NCI-H187 treated with DMSO at 0.1 percent for 48 hours (cell line): ENCODE data around the gene SLC17A4.

Source experiments
- DNase-seq: peaks from one replicate; lab custom pipeline; 2025; lab: John Stamatoyannopoulos, UW

Gene SLC17A4

GRCh38 chr6:25749837-25750236 lies 4.7 kb upstream of the SLC17A4 start:
- no peak for DNase-seq

GRCh38 chr6:25750906-25751305 lies 3.6 kb upstream of the SLC17A4 start:
- no peak for DNase-seq

DNA sequence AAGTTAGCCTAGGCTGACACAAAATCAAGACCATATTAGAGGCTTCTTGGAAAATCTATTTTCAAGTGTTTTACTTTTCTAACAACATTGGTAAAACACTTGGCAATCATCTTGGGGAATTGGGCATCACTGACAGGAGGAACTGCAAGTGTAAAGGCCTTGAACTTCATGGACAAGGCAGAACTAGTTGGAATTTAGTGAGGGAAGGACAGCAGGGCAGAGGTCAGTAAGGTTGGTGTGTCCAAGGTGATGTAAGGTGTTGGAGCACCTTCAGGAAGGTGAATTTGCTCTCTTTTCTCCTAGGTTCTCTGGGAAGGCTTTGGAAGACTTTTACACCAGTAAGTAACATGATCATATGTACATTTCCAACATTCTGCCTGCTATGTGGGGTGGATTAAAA lies 1.5 kb upstream of the SLC17A4 start:
- DNase-seq: no peak

- DNase-seq: no peak
Observed at GRCh38 chr6:25755483-25755882, 941 bp downstream of the SLC17A4 start.

DNA sequence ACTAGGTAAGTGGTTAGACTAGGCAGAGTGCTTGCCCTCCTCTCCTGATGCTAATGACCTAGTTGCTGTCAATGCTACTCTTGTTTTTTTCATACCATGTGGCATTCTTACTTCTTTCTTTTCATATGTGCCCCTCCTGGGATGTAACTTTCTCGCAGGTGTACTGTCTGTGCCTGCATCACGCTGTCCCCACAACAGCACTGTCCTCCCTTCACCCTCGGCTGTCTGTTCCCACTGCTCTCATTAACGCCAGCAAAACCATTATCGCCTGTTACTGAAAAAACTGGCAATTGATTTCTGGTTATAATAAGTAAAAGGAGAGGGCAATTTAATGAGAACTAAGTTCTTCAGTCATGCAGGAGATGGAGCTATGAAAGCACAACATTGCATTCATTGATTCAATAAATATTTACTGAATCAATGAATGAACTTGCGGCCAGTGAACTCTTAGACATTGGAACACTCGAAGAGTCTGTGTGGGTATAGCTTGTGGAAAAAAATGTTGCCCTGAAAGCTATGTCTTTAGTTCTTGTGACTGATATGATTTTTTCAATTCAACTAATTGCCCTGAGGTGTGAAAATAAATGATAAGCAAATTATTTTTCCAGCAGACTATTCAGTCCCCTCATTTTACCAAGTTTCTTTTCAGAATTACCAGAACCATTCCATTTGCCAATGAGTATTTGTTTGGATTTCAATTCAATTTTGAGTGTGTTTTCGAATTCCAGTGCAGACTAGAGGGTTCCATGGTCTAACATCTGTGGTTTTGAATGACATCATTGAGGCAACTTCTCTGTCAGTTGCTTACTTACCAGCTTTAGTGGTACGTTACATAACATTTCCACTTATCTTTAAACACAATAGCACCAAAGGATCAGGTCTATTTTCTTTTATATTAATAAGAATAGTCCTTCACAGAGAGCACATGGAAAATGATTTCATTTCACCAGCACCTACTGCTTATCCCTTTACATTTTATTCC lies 2.1 kb downstream of the SLC17A4 start:
- no peak for DNase-seq

DNA sequence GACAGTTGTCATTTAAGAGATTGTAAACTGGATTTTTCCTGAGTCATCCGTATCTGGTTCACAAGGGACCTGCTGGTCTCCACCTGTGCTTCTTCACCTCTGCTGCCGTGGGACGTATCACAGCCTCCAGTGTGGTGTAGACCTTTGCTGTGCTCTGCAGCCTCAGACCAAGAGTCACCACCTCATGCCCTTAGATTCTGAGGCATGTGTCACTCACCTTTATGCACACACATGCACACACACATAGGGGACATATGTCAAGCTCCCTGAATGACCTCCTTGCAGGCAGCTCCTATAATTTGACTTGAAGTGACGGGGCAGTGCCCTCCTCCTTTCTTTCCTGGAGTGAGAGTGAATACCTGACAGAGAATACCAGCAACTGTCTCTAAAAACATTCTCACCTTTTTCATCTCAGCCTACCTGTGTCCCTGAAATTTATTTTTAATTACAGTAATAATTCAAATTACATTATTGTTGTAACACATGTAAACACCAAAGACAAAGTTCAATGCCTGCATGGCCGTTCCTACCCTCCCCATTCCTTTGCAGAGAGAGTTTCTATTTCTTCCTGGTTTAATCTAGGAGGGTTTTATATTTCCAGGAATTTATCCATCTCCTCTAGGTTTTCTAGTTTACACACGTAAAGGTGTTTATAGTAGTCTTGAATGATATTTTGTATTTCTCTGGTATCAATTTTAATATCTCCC lies 3.5 kb downstream of the SLC17A4 start:
- DNase-seq: no peak

DNA sequence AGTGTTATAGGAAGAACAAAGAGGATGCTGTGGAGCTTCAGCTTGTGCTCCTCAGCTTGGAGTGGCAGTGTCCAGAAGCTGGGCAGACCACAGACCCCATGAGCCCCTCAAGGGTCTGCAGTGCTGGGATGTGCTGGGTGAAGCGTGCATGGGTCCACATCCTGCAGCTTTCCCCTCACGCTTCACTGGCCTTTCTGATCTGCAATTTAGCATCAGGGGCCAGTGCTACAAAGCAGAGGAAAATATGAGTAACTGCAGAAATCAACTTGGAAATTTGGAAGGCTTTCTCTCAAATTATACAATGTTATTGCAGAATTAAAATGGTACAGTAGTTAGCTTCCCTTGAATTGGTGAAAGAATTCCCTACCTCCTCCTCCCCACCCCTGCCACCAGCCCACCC lies 10.1 kb downstream of the SLC17A4 start:
- DNase-seq: no peak

DNA sequence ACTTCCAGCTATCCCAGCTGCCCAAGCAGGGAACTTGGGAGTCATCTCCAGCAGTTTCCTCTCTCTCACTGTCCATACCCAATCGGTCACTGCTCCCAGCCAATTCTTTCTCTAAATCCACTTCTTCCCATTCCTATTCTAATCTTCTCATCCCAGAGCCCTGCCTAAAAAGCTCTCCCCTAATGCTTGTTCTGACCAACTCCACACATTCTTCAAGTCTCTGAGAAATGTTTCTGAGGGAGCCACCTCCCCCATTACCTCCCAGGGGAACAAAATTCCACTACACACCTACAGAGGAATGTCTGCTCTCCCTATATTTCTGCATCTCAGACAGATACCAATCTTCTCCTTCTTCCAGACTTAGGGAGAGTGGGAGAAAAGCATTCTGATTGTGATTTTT lies 14.0 kb downstream of the SLC17A4 start:
- DNase-seq: no peak

DNA sequence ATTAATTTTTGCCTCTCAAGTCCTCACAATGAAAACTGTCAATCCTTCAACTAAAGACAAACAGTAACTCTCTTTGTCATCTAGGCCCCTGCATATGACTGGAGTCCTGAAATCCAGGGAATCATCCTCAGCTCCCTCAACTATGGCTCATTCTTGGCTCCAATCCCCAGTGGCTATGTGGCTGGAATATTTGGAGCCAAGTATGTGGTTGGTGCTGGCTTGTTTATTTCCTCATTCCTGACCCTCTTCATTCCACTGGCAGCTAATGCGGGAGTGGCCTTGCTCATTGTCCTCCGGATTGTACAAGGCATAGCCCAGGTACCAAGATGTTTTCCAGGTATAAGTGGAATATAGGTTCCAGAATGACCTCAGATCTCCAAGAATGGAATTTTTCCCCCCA lies 15.4 kb downstream of the SLC17A4 start:
- DNase-seq: no peak

DNA sequence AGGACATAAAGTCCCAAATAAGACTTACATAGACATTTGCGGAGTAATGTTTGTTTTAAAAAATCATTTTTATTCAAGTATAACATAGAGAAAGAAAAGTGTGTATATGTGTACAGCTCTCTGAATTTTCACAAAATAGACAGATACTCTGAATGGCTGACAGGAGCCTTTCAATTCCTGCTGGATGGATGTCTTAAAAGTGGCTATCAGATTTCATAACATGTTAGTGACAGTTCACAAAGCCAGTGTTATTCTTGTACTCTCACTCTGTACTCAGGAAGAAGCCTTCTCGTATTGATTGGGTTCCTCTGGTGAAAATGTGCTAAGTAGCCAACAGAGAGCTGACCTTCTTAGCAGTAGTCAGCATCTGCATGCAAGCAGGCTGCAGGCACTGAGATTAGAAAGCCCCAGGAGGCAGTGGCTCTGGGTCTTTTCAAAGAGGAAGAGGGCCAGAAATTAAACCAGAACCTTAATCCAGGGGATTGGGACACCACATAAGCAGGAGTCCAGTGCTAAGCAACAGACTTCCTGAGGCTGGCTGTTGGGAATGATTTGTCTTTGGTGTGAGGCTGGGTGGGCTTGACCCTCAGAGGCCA lies 19.7 kb downstream of the SLC17A4 start:
- DNase-seq: peak; percentile 46

DNA sequence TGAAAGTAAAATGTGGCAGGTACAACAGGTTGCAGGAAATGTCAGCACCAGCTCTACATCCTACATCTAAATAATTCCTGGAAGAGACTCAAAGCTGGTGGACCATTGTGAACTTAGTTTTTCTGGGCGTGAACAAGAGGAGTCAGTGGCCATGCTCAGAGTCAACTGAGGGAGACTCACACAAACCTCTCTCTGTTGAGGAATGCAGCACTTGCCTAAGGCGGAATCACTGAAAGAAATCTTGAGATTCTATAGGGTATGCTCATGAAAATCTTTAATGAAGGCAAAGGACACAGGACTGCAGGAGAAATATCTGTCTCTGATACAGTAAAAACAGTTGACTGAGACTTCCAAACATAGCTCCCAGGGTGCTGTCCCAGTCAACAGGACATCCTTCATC lies 22.5 kb downstream of the SLC17A4 start:
- no peak for DNase-seq

DNA sequence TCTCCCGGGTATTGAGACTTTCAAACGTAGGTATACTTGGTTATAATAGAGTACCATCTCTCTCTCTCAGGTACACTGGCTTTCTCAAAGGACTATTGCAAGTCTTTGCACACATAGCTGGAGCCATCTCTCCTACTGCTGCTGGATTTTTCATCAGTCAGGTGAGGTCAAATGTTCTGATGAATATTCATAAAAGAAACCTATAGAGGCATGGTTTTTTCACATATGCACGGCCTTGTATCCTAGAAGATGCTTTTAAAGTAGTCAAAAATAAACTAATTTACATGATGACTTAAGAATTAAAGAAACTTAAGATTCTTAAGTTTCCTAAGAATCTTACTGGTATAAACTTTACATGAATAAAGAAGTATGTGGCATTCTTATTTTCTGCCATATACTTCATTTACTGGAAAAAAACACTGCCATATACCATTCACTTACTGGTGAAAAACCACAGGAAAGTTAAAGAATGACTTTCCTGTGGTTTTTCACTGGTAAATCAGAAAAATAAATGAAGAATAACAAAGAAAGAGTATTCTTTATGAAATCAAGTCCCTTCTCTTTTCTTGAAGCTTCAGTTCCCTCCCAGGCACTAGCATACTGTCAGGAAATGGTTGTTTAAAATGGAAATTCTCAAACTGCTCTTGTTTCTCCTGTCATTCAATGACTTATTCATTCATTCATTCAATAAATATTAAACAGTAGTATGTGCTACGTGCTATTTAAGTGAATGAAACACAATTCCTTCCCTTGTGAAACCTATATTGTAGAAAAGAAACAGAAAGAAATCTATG lies 23.5 kb downstream of the SLC17A4 start:
- no peak for DNase-seq

DNA sequence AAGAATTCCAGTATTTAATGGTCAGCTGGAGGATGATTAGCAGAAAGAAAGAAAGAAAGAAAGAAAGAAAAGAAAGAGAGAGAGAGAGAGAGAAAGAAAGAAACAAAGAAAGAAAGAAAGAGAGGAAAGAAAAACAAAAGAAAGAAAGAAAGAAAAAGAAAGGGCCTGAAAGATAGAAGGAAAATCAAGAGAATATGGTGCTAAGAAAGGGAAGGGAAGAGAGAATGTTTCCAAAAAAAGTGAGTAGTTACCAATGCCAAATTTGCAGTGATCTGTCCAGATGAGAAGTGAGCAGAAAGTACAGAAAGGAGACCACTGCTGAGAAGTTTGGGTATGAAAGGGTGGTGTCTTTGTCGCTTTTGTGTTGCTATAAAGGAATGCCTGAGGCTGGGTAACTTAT lies 26.6 kb downstream of the SLC17A4 start:
- no peak for DNase-seq

GRCh38 chr6:25787428-25787827 lies 32.9 kb downstream of the SLC17A4 start:
- no peak for DNase-seq

DNA sequence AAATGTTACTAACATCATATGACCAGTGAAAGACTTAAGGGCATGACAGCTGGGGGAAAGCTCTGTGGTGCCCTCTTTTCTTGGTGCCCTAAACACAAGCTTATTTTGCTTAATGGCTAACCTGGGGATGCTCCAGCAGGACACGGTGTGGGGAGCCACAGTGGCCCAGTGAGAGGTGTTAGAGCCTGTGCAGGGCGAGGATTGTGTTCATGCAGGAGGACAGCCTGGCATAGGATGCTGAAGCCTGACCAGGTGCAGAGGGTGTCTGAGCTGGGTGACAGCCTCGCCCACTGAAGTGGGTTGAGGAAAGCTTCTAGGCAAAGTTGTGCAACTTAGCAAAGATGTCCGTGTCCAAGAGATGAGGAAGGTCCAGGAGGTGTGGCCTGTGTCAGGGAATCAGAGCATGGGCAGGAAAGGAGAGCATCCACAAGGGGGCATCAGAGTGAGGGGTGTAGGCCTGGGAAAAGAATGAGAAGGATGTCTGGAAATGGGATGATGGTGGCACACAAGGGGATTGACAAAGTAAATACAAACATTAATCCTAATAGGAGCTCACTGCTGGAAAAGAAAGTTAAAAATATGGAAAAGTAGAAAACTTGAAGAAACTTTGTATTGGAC lies 33.9 kb downstream of the SLC17A4 start:
- no peak for DNase-seq

GRCh38 chr6:25789475-25789874 lies 34.9 kb downstream of the SLC17A4 start:
- DNase-seq: no peak

DNA sequence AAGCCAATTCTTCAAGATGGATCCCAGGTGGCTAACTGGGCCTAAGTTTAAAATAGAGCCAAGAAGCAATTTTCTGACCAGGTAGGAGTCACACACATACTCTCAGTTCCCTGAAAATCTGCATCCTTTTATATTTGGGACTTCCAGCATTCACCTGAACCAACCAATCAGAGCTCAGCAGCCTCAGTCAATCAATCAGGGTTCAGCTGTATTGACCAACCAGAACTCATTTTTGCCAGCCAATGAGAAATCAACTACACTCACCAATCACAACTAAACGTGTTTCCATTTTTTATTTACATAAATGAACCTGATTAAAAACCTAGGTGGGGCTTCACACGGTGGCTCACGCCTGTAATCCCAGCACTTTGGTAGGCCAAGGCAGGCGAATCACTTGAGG lies 37.5 kb downstream of the SLC17A4 start:
- no peak for DNase-seq

DNA sequence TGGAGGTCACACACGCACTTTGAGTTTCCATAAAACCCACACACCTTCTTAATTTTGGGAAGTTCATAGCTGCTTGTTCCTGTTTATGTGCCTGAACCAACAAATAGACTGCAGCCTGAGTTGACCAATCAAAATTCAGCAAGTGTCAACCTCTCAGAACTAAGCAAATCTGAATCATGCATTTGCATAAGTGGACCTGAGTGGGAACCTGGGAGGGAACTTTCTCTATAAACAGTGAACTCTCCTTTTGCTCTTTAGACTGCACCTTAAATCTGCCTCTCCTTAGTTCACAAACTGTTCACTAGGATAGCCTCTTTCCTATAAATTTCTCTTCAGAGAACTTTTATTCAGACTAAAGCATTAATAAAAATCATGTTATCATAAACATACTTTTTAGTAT lies 39.4 kb downstream of the SLC17A4 start:
- no peak for DNase-seq

DNA sequence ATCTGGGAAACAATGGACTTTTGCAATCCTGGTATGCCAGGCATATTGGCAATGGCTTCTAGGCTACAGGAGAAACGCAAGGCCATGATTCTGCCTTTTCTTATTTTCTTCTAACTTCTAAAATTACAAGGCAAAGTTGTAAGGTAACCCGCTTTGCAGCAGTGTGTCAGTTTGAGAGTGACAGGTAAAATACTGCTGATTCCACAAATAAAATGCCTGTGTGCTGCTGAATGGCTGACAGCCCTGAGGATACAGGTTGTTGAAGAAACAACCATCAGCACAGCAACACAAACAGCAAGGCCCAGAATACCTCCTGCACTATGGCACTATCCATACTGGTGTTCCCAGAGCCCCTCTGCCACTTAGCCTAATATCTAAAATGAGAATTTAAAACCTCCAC lies 40.2 kb downstream of the SLC17A4 start:
- DNase-seq: no peak

DNA sequence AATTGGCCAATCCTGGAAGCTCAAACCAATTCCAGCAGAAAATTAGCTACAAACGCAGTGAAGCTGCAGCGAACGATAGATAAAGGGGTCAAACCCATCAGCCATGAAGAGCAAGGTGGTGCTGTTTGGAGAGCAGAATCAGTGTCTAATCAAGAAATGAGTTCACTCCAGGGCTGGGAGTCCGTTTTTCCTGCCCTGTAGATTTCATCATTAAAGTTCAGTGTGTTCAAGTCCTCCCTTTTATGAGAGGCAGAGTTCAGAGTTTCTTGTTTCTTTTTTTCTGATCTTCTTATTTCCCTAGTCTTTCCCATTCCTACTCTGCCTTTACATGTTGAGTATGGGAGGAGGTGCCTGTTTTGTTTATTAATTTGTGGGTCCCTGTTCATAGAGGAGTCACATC lies 46.9 kb downstream of the SLC17A4 start:
- DNase-seq: no peak

DNA sequence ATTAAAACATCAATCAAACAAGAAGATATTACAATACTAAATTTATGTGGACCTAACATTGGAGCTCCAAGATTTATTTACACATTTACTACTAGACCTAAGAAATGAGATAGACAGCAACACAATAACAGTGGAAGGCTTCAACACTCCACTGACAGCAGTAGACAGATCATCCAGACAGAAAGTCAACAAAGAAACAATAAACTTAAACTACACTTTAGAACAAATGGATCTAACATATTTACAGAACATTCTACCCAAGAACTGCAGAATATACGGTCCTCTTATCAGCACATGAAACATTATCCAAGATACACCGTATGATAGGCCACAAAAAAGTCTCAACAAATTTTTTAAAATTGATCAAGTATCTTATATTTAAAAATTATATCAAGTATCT lies 50.3 kb downstream of the SLC17A4 start:
- no peak for DNase-seq

DNA sequence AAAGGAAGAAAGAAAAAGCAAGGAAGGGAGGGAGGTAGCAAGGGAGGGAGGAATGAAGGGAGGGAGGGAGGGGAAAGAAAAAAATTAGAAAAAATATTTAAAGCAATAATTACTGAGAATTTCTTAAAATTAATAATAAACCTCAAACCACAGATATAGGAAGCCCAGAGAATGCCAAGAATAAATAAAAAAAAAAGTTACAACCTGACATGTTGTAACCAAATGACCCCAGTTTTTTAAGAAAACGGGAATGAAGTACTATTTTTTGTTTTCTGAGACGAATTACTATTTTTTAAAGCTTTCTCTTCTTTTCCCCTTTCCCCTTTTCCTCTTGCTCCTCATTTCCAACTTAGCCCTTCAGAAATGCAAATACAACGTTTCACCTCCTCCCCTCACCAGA lies 60.7 kb downstream of the SLC17A4 start:
- DNase-seq: no peak
